HG02970 (cell line): ENCODE data around the gene RGS9BP.
"Not testable (repeated sequence)": the region's sequence is repeated elsewhere in the genome, so short reads cannot be mapped to it uniquely, and the experiment has no call there.

Experiments used
- ATAC-seq: cut with Tn5 transposase; IDR thresholded peaks from one replicate; pipeline ENCODE4 v1.9.1; 2021; ENCODE audit warnings: mild to moderate bottlenecking, moderate library complexity, moderate number of reproducible peaks; ENCODE audit not compliant: unreplicated experiment, low FRiP score

Gene RGS9BP

GRCh38 chr19:32675720-32676185, at the start of gene RGS9BP:
Gene RGS9BP, plus strand, starts transcription at chr19:32675848. Its CDS starts 416 bp downstream, at chr19:32676264.
- no peak for ATAC-seq

- ATAC-seq = no peak
Measured at GRCh38 chr19:32626969-32627368, 48.7 kb upstream of the RGS9BP start.

GRCh38 chr19:32627714-32628270, 47.9 kb upstream of the RGS9BP start:
- ATAC-seq = no peak

GRCh38 chr19:32630338-32630737, 45.3 kb upstream of the RGS9BP start:
- no peak for ATAC-seq

- ATAC-seq = no peak
Measured at GRCh38 chr19:32631381-32631780, 44.3 kb upstream of the RGS9BP start.

- no peak for ATAC-seq
Measured at GRCh38 chr19:32637480-32637879, 38.2 kb upstream of the RGS9BP start.

- no peak for ATAC-seq
Measured at GRCh38 chr19:32638625-32639024, 37.0 kb upstream of the RGS9BP start.

GRCh38 chr19:32642771-32643170, 32.9 kb upstream of the RGS9BP start:
- ATAC-seq = no peak

- ATAC-seq = no peak
Measured at GRCh38 chr19:32646556-32646955, 29.1 kb upstream of the RGS9BP start.

- no peak for ATAC-seq
Measured at GRCh38 chr19:32647361-32647760, 28.3 kb upstream of the RGS9BP start.

GRCh38 chr19:32649751-32650150, 25.9 kb upstream of the RGS9BP start:
- no peak for ATAC-seq

- no peak for ATAC-seq
Measured at GRCh38 chr19:32650671-32651070, 25.0 kb upstream of the RGS9BP start.

GRCh38 chr19:32651729-32652140, 23.9 kb upstream of the RGS9BP start:
- ATAC-seq = no peak

- ATAC-seq = not testable (repeated sequence)
Measured at GRCh38 chr19:32652331-32652730, 23.3 kb upstream of the RGS9BP start.

- no peak for ATAC-seq
Measured at GRCh38 chr19:32652894-32653598, 22.6 kb upstream of the RGS9BP start.

GRCh38 chr19:32653599-32653915, 22.1 kb upstream of the RGS9BP start:
- no peak for ATAC-seq

- not testable (repeated sequence) for ATAC-seq
Measured at GRCh38 chr19:32656379-32656778, 19.3 kb upstream of the RGS9BP start.

GRCh38 chr19:32658075-32658474, 17.6 kb upstream of the RGS9BP start:
- no peak for ATAC-seq

- ATAC-seq = no peak
Measured at GRCh38 chr19:32658527-32658926, 17.1 kb upstream of the RGS9BP start.

- ATAC-seq = no peak
Measured at GRCh38 chr19:32661318-32661717, 14.3 kb upstream of the RGS9BP start.

GRCh38 chr19:32662186-32662585, 13.5 kb upstream of the RGS9BP start:
- ATAC-seq = no peak

- no peak for ATAC-seq
Measured at GRCh38 chr19:32666084-32666483, 9.6 kb upstream of the RGS9BP start.
